Tibial artery (tissue), 4 donors: ENCODE data around the gene GTF2F2.

Experiments
- DNase-seq, 2 donors: peaks; one replicate each; pipeline ENCODE4 v3.0.0-alpha.2; 2019
- H3K27ac ChIP-seq, 2 donors: fragments of 200-600 bp; sonication (generic) in 1 of 2; 1 replicate in 1 of 2; 2 replicates in 1 of 2; pipeline ENCODE4 v1.5.1; 2018 to 2019; ENCODE audit warnings: mild to moderate bottlenecking in 1 of 2
- H3K27me3 ChIP-seq, 2 donors: fragments of 200-600 bp; sonication (generic) in 1 of 2; one replicate each; pipeline versions ENCODE4 v1.5.1 to v1.6.0; 2016 to 2019
- H3K36me3 ChIP-seq, 3 donors: fragments of 200-600 bp; sonication (generic) in 2 of 3; one replicate each; pipeline ENCODE4 v1.5.1; 2016 to 2019; ENCODE audit warnings: mild to moderate bottlenecking in 2 of 3
- H3K4me1 ChIP-seq, 4 donors: fragments of 200-600 bp; sonication (generic) in 2 of 4; 1 replicate in 3 of 4; 2 replicates in 1 of 4; pipeline ENCODE4 v1.5.1; 2016 to 2019
- H3K4me3 ChIP-seq, 2 donors: fragments of 200-600 bp; sonication (generic) in 1 of 2; 1 replicate in 1 of 2; 2 replicates in 1 of 2; pipeline ENCODE4 v1.5.1; 2018 to 2019; ENCODE audit warnings: mild to moderate bottlenecking in 2 of 2
- H3K9me3 ChIP-seq, 3 donors: fragments of 200-600 bp; sonication (generic) in 1 of 3; one replicate each; pipeline ENCODE4 v1.5.1; 2016 to 2019
- CTCF ChIP-seq, 2 experiments: fragments of 200-600 bp in 1 of 2; fragments of 450-650 bp in 1 of 2; IDR thresholded peaks; one replicate each; pipeline ENCODE4 v1.5.1; 2017 to 2019; ENCODE audit warnings: antibody characterized with exemption in 2 of 2, mild to moderate bottlenecking in 1 of 2, moderate library complexity in 1 of 2
- intact Hi-C: fragments of 100-400 bp; cut with DNase I; formaldehyde crosslinking; loops from one replicate; pipeline ENCODE4 v1.15.0; 2023; ENCODE audit warnings: low total_unique reads

The GTF2F2 gene

GRCh38 chr13:45226024-45226423 is 105.7 kb downstream of the GTF2F2 start:
- Histone ChIP-seq H3K27ac (no peak overlapping the region), H3K27me3 (no peaks in the 10 kb centered on the region), H3K9me3 (no peaks in the 10 kb centered on the region), H3K36me3 (no peaks in the 10 kb centered on the region), H3K4me1 (no peaks in the 10 kb centered on the region), H3K4me3 (no peak overlapping the region)
- TF ChIP-seq CTCF (IDR thresholded peaks at IDR 0.05), result no peak
- intact Hi-C loops, result no loop called here
- DNase-seq, result no peak

- intact Hi-C loops, result no loop called here
- Histone ChIP-seq H3K27ac (no peak overlapping the region), H3K9me3 (no peaks in the 10 kb centered on the region), H3K27me3 (no peaks in the 10 kb centered on the region), H3K4me1 (no peaks in the 10 kb centered on the region), H3K36me3 (no peaks in the 10 kb centered on the region), H3K4me3 (no peak overlapping the region)
- no peak for DNase-seq
- TF ChIP-seq CTCF (IDR thresholded peaks at IDR 0.05), result no peak
Measured at GRCh38 chr13:45228002-45228401, 107.7 kb downstream of the GTF2F2 start.

- no peak for DNase-seq
- intact Hi-C loops, result no loop called here
- Histone ChIP-seq H3K27me3 (no peaks in the 10 kb centered on the region), H3K4me1 (no peaks in the 10 kb centered on the region), H3K4me3 (no peak overlapping the region), H3K36me3 (no peaks in the 10 kb centered on the region), H3K27ac (no peak overlapping the region), H3K9me3 (no peaks in the 10 kb centered on the region)
- TF ChIP-seq CTCF (IDR thresholded peaks at IDR 0.05), result no peak
Measured at GRCh38 chr13:45229172-45229571, 108.9 kb downstream of the GTF2F2 start.

- H3K27ac ChIP-seq, result no peak overlapping the region
Measured at GRCh38 chr13:45231305-45231704, 111.0 kb downstream of the GTF2F2 start.

GRCh38 chr13:45231722-45232121 is 111.4 kb downstream of the GTF2F2 start:
- intact Hi-C loops, result no loop called here
- no peak overlapping the region for H3K4me3 ChIP-seq
- H3K36me3 ChIP-seq, result no peaks in the 10 kb centered on the region
- H3K9me3 ChIP-seq, result no peaks in the 10 kb centered on the region
- TF ChIP-seq CTCF (IDR thresholded peaks at IDR 0.05), result no peak
- no peak overlapping the region for H3K27ac ChIP-seq
- no peaks in the 10 kb centered on the region for H3K27me3 ChIP-seq
- H3K4me1 ChIP-seq, result peaks cover 0 to 11% (median 0%) of the 10 kb centered on the region in 4 donors
- DNase-seq, result no peak

More at GRCh38 chr13:45231305-45231704, 111.0 kb downstream of the GTF2F2 start:
- no peaks in the 10 kb centered on the region for H3K9me3 ChIP-seq
- no peaks in the 10 kb centered on the region for H3K27me3 ChIP-seq
- DNase-seq, result no peak
- intact Hi-C loops, result no loop called here
- no peak overlapping the region for H3K4me3 ChIP-seq
- TF ChIP-seq CTCF (IDR thresholded peaks at IDR 0.05), result no peak
- no peaks in the 10 kb centered on the region for H3K36me3 ChIP-seq
- H3K4me1 ChIP-seq, result peaks cover 0 to 7% (median 0%) of the 10 kb centered on the region in 4 donors

- Histone ChIP-seq H3K27me3 (no peaks in the 10 kb centered on the region), H3K4me3 (no peak overlapping the region), H3K27ac (no peak overlapping the region), H3K9me3 (no peaks in the 10 kb centered on the region), H3K36me3 (no peaks in the 10 kb centered on the region), H3K4me1 (peaks cover 0 to 11% (median 0%) of the 10 kb centered on the region in 4 donors)
- no peak for DNase-seq
- intact Hi-C loops, result no loop called here
- no peak for TF ChIP-seq CTCF (IDR thresholded peaks at IDR 0.05)
Measured at GRCh38 chr13:45232591-45232990, 112.3 kb downstream of the GTF2F2 start.
